ENCODE data around the gene OSBPL8.

The OSBPL8 gene

GRCh38 chr12:76548222-76548837 is 11.2 kb downstream of the OSBPL8 start:
- FAIRE-seq = no peak
- TF ChIP-seq CTCF (IDR thresholded peaks at IDR 0.05; ENCODE audit: insufficient read depth, missing control alignments) = no peak
- DNase-seq (ENCODE audit: insufficient read length, low spot score) = no peak

- no peak for FAIRE-seq
- TF ChIP-seq CTCF (IDR thresholded peaks at IDR 0.05; ENCODE audit: insufficient read depth, missing control alignments) = no peak
- DNase-seq (ENCODE audit: insufficient read length, low spot score) = no peak
Measured at GRCh38 chr12:76547526-76547925, 12.0 kb downstream of the OSBPL8 start.

GRCh38 chr12:76546889-76547288 is 12.7 kb downstream of the OSBPL8 start:
- DNase-seq (ENCODE audit: insufficient read length, low spot score) (no peak), FAIRE-seq (no peak)
- TF ChIP-seq CTCF (IDR thresholded peaks at IDR 0.05; ENCODE audit: insufficient read depth, missing control alignments) = no peak

DNA sequence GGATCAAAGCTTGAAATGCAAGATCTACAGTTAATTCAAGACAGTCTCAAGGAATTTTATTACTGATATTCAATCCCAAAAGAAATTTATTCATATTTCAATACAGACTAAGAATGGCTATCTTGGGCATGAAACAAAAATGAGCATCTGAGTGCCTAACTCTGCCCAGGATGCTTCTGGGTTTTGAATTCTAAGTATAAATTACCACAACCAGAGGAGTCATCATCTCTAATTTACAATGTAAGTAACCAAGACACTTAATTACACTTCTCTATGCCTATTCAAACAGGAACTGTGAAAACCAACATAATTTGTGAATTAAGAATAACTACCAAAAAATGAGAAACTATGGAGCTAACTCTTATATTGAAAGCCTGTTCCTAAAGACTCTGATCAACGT is 14.1 kb downstream of the OSBPL8 start:
- DNase-seq (ENCODE audit: insufficient read length, low spot score) (no peak), FAIRE-seq (no peak)
- TF ChIP-seq CTCF (IDR thresholded peaks at IDR 0.05; ENCODE audit: insufficient read depth, missing control alignments) = no peak

- TF ChIP-seq CTCF (IDR thresholded peaks at IDR 0.05; ENCODE audit: insufficient read depth, missing control alignments) = no peak
- FAIRE-seq = no peak
- no peak for DNase-seq (ENCODE audit: insufficient read length, low spot score)
Measured at GRCh38 chr12:76544601-76545261, 14.8 kb downstream of the OSBPL8 start.

DNA sequence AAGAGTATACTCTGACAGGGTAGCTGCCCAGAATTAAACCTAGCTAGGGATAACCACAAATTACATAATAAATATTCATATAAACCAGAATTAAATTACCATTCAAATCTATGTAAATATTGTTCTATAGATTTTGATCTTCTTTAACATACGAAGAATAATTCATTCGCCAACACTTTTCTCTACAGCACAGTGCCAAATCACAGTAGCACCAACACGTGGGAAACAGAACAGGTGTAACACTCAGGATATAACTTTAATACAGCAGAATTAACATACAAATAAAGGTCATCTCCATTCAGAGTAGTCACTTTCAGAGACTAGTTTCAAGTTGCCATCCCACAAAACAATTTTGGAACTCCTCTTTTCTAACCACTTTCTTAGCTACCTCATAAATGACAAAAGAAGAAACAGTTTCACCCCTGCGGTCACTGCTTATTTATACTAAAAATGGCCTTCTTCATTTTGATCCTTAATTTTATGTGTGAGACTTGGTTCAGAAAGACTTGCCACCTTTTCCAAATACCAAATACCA is 15.7 kb downstream of the OSBPL8 start:
- FAIRE-seq = no peak
- TF ChIP-seq CTCF (IDR thresholded peaks at IDR 0.05; ENCODE audit: insufficient read depth, missing control alignments) = no peak
- DNase-seq (ENCODE audit: insufficient read length, low spot score) = no peak

- no peak for DNase-seq (ENCODE audit: insufficient read length, low spot score)
- no peak for TF ChIP-seq CTCF (IDR thresholded peaks at IDR 0.05; ENCODE audit: insufficient read depth, missing control alignments)
- peak; percentile 46 for FAIRE-seq
Measured at GRCh38 chr12:76542908-76543307, 16.7 kb downstream of the OSBPL8 start.
